T-helper 1 cell treated with Interleukin-12 subunit alpha and Interleukin-12 subunit beta and Interleukin-4 antibody, amounts not matched to agents 30 μg/mL and 1 μg/mL, for 36 hours (primary cell): ENCODE results near the gene LRRC4C.

Experiments
- H3K27ac Mint-ChIP-seq: one replicate; pipeline ENCODE4 v1.8.0; 2021; ENCODE audit warnings: mild to moderate bottlenecking, mixed read lengths
- H3K27me3 Mint-ChIP-seq: one replicate; pipeline ENCODE4 v1.8.0; 2021; ENCODE audit warnings: low read depth, mixed read lengths
- H3K36me3 Mint-ChIP-seq: one replicate; pipeline ENCODE4 v1.8.0; 2021; ENCODE audit warnings: low read depth, mixed read lengths
- H3K4me1 Mint-ChIP-seq: one replicate; pipeline ENCODE4 v1.8.0; 2021; ENCODE audit warnings: low read depth, mixed read lengths
- H3K4me3 Mint-ChIP-seq: one replicate; pipeline ENCODE4 v1.8.0; 2021; ENCODE audit warnings: mild to moderate bottlenecking, moderate library complexity, mixed read lengths
- H3K9me3 Mint-ChIP-seq: one replicate; pipeline ENCODE4 v1.8.0; 2021; ENCODE audit warnings: mixed read lengths

The LRRC4C gene

DNA sequence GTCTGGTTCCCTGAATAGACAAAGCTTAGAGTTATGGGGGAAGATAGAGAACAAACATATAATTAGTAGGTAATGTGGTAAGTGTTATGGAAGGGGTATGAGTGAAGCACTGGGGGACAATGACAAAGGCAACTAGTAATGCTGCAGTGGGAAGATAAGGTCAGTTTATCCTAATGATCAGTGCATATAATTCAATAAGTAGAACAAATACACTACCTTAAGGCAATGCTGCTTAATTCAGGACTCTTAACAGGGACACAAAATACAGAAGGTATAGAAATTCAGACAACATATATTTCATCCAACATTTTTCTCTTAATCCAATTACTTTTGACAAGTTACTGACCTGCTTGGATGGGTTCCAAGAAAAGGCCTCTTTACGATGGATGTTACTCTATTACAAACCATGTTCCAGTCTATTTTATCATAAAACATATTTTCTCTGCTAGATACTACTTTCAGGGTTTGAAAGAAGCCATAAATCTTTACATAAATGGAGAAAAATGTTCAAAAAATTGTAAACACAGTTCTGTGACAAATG, 1186.2 kb downstream of the LRRC4C start:
- no peak overlapping the region for H3K27ac Mint-ChIP-seq
- peaks cover 13% of the 10 kb centered on the region for H3K9me3 Mint-ChIP-seq
- no peaks in the 10 kb centered on the region for H3K36me3 Mint-ChIP-seq
- no peaks in the 10 kb centered on the region for H3K4me1 Mint-ChIP-seq
- H3K27me3 Mint-ChIP-seq: no peaks in the 10 kb centered on the region
- H3K4me3 Mint-ChIP-seq: no peak overlapping the region

DNA sequence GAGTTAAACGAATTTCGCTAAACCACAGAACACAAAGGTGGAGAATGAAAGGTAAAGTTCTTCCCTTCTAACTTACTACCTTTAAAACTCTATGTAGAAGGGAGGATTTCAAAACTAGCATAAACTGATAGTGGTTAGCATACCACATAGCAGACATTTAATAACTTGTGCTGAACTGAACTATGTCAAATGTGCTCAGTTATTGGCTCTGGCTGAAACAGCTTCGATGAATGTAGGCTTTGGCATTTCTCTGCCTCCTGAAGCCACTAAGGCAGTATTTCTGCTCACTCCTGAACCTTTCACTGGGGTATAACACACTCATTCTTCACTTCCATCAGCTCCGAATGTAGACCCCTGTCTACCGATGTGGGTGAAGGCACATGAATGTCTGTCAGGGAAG, 1188.1 kb downstream of the LRRC4C start:
- Mint-ChIP-seq H3K27me3 (no peaks in the 10 kb centered on the region), H3K4me1 (no peaks in the 10 kb centered on the region), H3K27ac (no peak overlapping the region), H3K9me3 (peaks cover 6% of the 10 kb centered on the region), H3K36me3 (no peaks in the 10 kb centered on the region), H3K4me3 (no peak overlapping the region)

DNA sequence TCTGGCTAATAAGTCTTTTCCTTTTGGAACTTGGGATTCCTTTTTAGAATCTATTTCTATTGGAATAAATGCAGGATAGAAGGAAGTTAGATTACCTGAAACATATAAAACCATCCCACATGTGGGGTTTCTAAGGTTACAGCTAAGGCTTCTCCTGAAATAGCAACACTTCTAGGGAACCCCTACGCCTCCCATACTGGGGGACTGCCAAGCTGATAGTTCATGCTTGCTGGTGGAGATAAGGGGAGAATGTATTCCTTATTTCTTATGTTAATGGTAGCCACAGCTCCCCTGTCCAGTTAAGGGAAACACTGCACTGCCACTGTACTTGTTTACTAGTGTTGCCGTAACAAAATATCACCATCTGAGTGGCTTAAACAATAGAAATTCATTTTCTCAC, 1189.6 kb downstream of the LRRC4C start:
- Mint-ChIP-seq H3K9me3 (no peaks in the 10 kb centered on the region), H3K27ac (no peak overlapping the region), H3K4me1 (no peaks in the 10 kb centered on the region), H3K4me3 (no peak overlapping the region), H3K27me3 (no peaks in the 10 kb centered on the region), H3K36me3 (no peaks in the 10 kb centered on the region)

DNA sequence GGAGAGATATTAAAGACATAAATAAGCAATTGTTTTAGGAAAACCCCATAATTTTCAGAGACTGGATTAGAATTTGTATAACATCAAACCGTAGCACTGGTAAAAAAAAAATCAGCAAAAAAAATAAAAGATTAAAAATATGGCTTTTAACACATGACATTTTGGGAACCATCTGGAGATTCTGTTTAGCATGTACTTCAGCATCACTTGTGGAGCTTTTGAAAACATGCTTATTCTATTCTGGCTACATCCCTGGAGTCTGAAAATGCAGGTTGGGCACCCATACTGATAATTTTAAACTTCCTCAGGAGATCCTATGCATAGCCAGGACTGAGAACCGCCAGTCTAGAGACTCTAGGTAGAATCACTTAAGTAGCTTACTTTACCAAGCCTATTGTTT, 1190.9 kb downstream of the LRRC4C start:
- Mint-ChIP-seq H3K36me3 (no peaks in the 10 kb centered on the region), H3K4me1 (no peaks in the 10 kb centered on the region), H3K9me3 (no peaks in the 10 kb centered on the region), H3K4me3 (no peak overlapping the region), H3K27me3 (no peaks in the 10 kb centered on the region), H3K27ac (no peak overlapping the region)

DNA sequence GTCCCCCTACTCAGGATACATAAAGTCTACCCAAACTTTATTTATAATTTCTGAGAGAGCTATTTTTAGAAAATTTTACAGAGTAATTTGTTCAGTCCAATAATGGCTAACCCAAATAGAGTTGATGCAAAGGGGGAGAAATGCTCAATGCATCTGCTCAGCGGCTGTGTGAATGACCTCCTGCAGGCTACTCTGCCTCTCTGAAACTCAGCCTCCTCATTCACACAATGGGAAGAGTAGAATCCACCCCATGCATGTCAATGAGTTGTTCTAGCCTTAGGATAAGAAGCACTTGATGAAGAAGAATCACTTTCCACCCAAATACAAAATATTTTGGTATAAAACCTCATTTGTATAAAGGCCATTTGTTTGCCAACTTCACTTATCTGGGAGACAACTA, 1204.0 kb downstream of the LRRC4C start:
- H3K27ac Mint-ChIP-seq: no peak overlapping the region
- H3K4me1 Mint-ChIP-seq: no peaks in the 10 kb centered on the region
- H3K27me3 Mint-ChIP-seq: no peaks in the 10 kb centered on the region
- no peaks in the 10 kb centered on the region for H3K9me3 Mint-ChIP-seq
- H3K36me3 Mint-ChIP-seq: no peaks in the 10 kb centered on the region
- no peak overlapping the region for H3K4me3 Mint-ChIP-seq

DNA sequence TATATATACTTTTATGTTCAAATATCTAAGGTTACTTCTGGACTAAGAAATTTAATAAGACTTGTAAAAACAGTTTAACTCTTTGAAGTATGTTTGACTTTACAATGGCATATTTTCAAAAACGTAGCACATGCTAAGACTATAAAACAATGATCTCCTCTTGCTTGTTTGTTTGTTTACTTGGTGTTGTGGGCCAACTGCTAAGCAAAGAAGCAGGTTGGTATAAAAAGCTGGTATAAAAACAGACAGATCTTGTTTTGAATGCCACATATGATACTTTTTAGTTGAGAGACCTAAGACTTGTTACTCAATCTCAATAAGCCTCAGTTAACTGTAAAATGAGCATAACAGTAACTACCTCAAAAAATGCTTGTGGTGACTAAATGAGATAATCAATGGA, 1206.3 kb downstream of the LRRC4C start:
- H3K4me3 Mint-ChIP-seq: no peak overlapping the region
- no peaks in the 10 kb centered on the region for H3K4me1 Mint-ChIP-seq
- H3K9me3 Mint-ChIP-seq: peaks cover 5% of the 10 kb centered on the region
- H3K27me3 Mint-ChIP-seq: no peaks in the 10 kb centered on the region
- H3K36me3 Mint-ChIP-seq: no peaks in the 10 kb centered on the region
- no peak overlapping the region for H3K27ac Mint-ChIP-seq

DNA sequence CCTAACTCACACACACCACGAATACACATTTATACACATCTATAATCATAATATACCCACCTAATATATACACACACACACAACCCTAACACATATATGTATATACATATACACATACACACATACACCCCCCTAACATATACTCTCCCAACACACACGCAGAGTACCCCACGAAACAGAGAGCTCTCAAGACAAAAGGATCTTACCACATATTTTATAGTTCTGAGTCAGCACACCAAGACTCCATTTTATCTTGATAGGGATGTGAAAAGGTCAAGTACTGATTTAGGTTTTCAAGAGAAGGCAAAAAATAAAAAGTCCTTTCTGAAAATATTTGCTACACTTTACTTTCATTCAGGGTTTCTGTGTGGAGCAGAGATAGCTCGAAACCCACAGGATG, 1207.2 kb downstream of the LRRC4C start:
- no peaks in the 10 kb centered on the region for H3K4me1 Mint-ChIP-seq
- H3K9me3 Mint-ChIP-seq: peaks cover 7% of the 10 kb centered on the region
- H3K4me3 Mint-ChIP-seq: no peak overlapping the region
- no peaks in the 10 kb centered on the region for H3K27me3 Mint-ChIP-seq
- H3K36me3 Mint-ChIP-seq: no peaks in the 10 kb centered on the region
- no peak overlapping the region for H3K27ac Mint-ChIP-seq

DNA sequence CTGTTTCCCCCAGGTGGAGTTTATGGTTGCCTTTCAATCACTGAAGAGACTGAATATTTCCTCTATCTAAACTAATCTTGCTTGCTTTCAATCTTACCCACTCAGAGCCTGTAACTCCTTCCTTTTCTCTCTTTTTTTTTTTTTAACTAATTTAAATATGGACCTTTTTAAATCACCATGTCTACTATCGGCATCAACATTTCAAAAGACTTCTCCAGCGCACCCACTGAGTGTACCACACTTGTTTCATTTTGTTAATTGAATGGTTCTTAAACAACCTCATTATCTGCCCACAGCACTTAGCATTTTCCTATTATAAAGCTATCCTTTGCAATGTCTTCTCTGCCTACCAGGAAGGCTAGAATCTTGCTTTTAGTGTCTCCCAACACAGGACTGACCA, 1212.5 kb downstream of the LRRC4C start:
- H3K4me3 Mint-ChIP-seq: no peak overlapping the region
- H3K36me3 Mint-ChIP-seq: no peaks in the 10 kb centered on the region
- peaks cover 17% of the 10 kb centered on the region for H3K9me3 Mint-ChIP-seq
- no peaks in the 10 kb centered on the region for H3K4me1 Mint-ChIP-seq
- H3K27me3 Mint-ChIP-seq: no peaks in the 10 kb centered on the region
- H3K27ac Mint-ChIP-seq: no peak overlapping the region

DNA sequence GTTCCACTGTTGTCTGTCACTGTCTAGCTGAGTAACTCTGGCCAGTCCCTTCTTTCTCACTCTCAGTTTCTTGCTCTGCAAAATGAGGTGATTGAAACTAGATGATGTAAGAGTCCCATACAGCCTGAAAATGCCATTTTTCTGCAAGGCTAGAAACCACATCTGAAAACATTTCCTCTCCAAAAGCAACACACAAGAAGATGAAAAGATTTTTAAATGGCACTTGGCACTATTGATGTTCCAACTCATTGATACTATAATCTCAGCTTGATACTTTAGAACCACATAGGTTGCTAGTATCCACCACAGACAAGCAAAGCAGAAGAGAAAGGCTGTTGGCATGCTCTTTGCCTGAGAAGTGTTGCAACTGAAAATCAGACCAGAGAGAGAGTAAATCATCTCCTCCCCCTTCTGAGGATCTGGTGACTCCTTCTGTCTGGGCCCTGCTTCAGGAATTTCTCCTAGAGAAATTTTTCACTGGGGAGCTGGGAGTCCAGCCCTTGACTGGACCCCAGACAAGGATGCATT, 1217.9 kb downstream of the LRRC4C start:
- H3K36me3 Mint-ChIP-seq: no peaks in the 10 kb centered on the region
- no peak overlapping the region for H3K4me3 Mint-ChIP-seq
- peaks cover 11% of the 10 kb centered on the region for H3K9me3 Mint-ChIP-seq
- H3K27ac Mint-ChIP-seq: no peak overlapping the region
- H3K4me1 Mint-ChIP-seq: no peaks in the 10 kb centered on the region
- no peaks in the 10 kb centered on the region for H3K27me3 Mint-ChIP-seq

DNA sequence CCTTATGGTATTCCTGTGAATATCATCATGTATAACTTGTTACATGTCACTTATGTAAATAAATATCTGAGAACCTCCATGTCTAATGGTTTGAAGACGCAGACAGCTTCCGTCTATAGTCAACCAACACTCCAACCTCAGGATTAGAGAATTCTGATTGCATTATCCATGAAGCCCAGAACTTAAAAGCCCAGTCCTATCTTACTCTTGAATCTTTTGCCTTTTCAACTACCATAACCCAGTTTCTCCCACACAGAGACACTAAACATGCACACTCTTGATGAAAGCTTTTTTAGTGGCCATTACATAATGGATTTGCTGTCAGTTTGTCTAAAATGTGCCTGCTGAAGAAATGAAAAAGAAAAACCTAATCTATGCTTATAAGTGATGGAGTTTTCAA, 1219.2 kb downstream of the LRRC4C start:
- no peak overlapping the region for H3K27ac Mint-ChIP-seq
- no peaks in the 10 kb centered on the region for H3K27me3 Mint-ChIP-seq
- peaks cover 11% of the 10 kb centered on the region for H3K9me3 Mint-ChIP-seq
- H3K36me3 Mint-ChIP-seq: no peaks in the 10 kb centered on the region
- no peak overlapping the region for H3K4me3 Mint-ChIP-seq
- H3K4me1 Mint-ChIP-seq: no peaks in the 10 kb centered on the region

DNA sequence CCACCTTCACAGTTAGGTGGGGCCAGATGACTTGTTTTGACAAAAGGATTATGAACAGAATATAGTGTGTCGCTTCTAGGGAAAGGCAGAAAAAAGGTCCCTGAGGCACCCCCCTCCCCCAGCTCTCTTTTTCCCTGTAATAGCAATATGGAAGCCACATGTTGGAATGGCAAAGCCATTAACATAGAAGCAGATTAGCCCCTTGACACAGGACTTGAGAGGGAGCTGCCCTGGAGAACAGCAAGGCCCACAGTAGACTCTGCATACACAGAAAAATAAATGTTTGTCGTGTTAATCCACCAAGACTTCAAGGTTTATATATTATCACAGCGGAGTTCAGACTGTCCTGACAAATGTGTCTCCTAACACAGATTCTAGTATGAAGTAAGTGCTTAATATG, 1222.9 kb downstream of the LRRC4C start:
- Mint-ChIP-seq H3K27me3 (no peaks in the 10 kb centered on the region), H3K4me1 (no peaks in the 10 kb centered on the region), H3K4me3 (no peak overlapping the region), H3K27ac (no peak overlapping the region), H3K36me3 (no peaks in the 10 kb centered on the region), H3K9me3 (peaks cover 4% of the 10 kb centered on the region)

DNA sequence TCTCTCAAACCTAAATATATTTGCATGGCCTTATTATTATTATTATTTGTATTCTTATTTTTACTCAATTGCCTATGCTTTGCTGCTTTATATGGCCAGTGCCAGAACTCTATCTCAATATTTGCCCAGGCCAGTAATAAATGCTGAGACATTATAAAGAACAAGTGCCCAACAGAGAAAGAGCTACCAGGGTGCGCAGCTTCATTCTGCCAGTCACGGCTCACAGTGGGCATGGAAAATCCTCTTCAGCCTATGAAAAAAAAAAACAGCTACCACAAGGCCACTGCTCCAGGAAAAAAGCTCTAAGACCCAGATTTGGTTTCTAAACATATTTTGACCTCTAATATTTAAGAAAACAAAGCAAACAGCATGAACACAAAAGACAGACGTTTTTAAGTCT, 1223.6 kb downstream of the LRRC4C start:
- H3K27me3 Mint-ChIP-seq: no peaks in the 10 kb centered on the region
- H3K36me3 Mint-ChIP-seq: no peaks in the 10 kb centered on the region
- H3K27ac Mint-ChIP-seq: no peak overlapping the region
- peaks cover 4% of the 10 kb centered on the region for H3K9me3 Mint-ChIP-seq
- no peak overlapping the region for H3K4me3 Mint-ChIP-seq
- no peaks in the 10 kb centered on the region for H3K4me1 Mint-ChIP-seq

DNA sequence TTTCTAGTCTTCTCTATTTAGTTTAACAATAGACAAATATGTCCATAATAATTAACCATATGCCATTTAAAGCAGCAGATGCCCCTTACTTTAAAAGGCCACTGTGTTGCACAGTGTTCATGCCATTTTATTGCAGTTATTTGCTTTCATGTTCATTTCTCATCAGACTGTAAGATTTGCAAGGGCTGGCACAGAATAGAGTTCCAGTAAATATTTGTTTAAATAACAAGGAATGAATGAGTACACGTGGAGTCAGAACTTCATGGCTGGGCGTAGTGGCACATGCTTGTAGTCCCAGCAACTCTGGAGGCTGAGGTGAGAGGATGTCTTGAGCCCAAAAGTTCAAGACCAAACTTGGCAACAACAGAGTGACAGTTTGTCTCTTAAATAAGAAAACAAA, 1228.6 kb downstream of the LRRC4C start:
- H3K36me3 Mint-ChIP-seq: no peaks in the 10 kb centered on the region
- no peak overlapping the region for H3K4me3 Mint-ChIP-seq
- no peaks in the 10 kb centered on the region for H3K9me3 Mint-ChIP-seq

DNA sequence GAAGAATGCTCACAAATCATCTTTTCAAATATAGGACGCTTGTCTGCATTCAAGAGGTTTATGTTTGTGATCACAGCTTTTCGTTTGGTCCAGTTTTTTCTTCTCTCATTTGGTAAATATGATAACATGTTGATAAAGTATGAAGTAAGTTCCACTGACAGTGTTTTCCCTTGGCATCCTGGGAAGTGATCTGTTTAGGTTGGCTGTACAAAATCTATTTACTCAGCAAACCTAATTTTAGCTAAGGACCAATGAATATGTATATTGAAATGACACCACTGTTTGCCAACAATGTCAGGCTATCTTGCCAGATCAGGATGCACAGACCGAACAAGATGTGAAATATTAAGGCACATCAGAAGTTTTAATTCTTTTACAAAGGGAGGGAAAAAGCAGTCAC, 1230.8 kb downstream of the LRRC4C start:
- Mint-ChIP-seq H3K27ac (no peak overlapping the region), H3K4me1 (no peaks in the 10 kb centered on the region), H3K4me3 (no peak overlapping the region), H3K27me3 (no peaks in the 10 kb centered on the region), H3K9me3 (peaks cover 3% of the 10 kb centered on the region), H3K36me3 (no peaks in the 10 kb centered on the region)

More for the DNA sequence above, 1228.6 kb downstream of the LRRC4C start:
- no peak overlapping the region for H3K27ac Mint-ChIP-seq
- no peaks in the 10 kb centered on the region for H3K27me3 Mint-ChIP-seq
- no peaks in the 10 kb centered on the region for H3K4me1 Mint-ChIP-seq

DNA sequence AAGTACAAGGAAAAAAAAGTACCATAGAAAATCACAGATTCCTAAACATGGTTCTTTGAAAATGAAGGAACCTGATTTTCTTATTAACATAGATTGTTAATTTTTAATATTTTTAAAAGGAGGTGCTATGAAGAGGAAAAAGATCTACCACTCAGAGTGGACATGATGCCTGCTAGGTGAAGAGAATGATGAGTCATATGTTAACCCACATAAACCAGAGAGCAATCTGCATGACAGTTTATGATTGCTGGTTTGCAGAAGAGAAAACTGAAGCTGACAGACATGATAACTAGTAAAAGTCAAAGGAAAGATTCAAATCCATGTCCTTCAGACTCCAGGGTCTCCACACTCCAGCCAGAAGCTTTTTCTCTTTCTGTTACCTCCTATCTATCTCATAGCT, 1231.7 kb downstream of the LRRC4C start:
- Mint-ChIP-seq H3K4me3 (no peak overlapping the region), H3K36me3 (no peaks in the 10 kb centered on the region), H3K27ac (no peak overlapping the region), H3K4me1 (no peaks in the 10 kb centered on the region), H3K27me3 (no peaks in the 10 kb centered on the region), H3K9me3 (peaks cover 3% of the 10 kb centered on the region)

DNA sequence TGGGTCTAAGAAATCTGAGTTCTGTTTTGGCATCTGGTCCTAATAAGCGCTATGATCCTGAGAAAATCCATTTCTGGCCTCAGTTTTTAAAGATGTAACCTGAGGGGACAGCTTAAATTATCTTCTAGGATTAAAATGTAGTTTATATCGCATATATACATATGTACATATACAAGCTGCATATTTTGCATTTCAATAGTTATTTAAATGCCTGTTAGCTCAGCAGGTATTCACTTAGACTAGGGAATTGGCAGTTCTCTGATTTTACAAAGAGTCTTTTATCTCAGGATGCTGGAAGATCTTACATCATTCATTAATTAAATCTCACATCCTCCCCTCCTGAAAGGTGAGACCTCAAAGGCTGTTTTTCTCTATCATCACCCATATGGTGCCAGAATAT, 1232.8 kb downstream of the LRRC4C start:
- H3K4me3 Mint-ChIP-seq: no peak overlapping the region
- no peaks in the 10 kb centered on the region for H3K36me3 Mint-ChIP-seq
- no peaks in the 10 kb centered on the region for H3K4me1 Mint-ChIP-seq
- no peak overlapping the region for H3K27ac Mint-ChIP-seq
- H3K9me3 Mint-ChIP-seq: peaks cover 3% of the 10 kb centered on the region
- no peaks in the 10 kb centered on the region for H3K27me3 Mint-ChIP-seq
